ENCODE measurements around the gene CACNA1C.

GRCh38 chr12:2264651-2265232 lies 212.0 kb downstream of the CACNA1C start:
- no peak for TF ChIP-seq CTCF (IDR thresholded peaks at IDR 0.05; ENCODE audit: borderline replicate concordance, extremely low read depth, low read length, poor library complexity, severe bottlenecking)
- TF ChIP-seq EZH2 (IDR thresholded peaks at IDR 0.05; ENCODE audit: borderline replicate concordance, low read depth, low read length, severe bottlenecking), result no peak

Data from DND-41 (cell line).